NCI-H1092 treated with DMSO at 0.1 percent for 48 hours (cell line): ENCODE data around the gene NTM.

Experiments
- DNase-seq: peaks from one replicate; lab custom pipeline; 2025; lab: John Stamatoyannopoulos, UW

The NTM gene

GRCh38 chr11:131642756-131643531 lies 272.5 kb downstream of the NTM start:
- DNase-seq = no peak

GRCh38 chr11:131644204-131644795 lies 273.9 kb downstream of the NTM start:
- no peak for DNase-seq

- no peak for DNase-seq
These were observed 274.8 kb downstream of the NTM start for GRCh38 chr11:131645237-131645636.

GRCh38 chr11:131649856-131650255 lies 279.4 kb downstream of the NTM start:
- DNase-seq = no peak

GRCh38 chr11:131652231-131652630 lies 281.8 kb downstream of the NTM start:
- no peak for DNase-seq

GRCh38 chr11:131653260-131653659 lies 282.8 kb downstream of the NTM start:
- DNase-seq = no peak

GRCh38 chr11:131654849-131655248 lies 284.4 kb downstream of the NTM start:
- DNase-seq = no peak

GRCh38 chr11:131656179-131656838 lies 285.9 kb downstream of the NTM start:
- no peak for DNase-seq

- no peak for DNase-seq
These were observed 286.4 kb downstream of the NTM start for GRCh38 chr11:131656839-131657211.

- no peak for DNase-seq
These were observed 288.0 kb downstream of the NTM start for GRCh38 chr11:131658414-131658813.

- DNase-seq = no peak
These were observed 288.5 kb downstream of the NTM start for GRCh38 chr11:131658952-131659351.

- no peak for DNase-seq
These were observed 289.5 kb downstream of the NTM start for GRCh38 chr11:131659931-131660330.

GRCh38 chr11:131661132-131661531 lies 290.7 kb downstream of the NTM start:
- DNase-seq = no peak

- no peak for DNase-seq
These were observed 292.0 kb downstream of the NTM start for GRCh38 chr11:131662317-131662972.

- no peak for DNase-seq
These were observed 292.6 kb downstream of the NTM start for GRCh38 chr11:131662993-131663392.

- no peak for DNase-seq
These were observed 293.2 kb downstream of the NTM start for GRCh38 chr11:131663405-131664200.

GRCh38 chr11:131664293-131664692 lies 293.9 kb downstream of the NTM start:
- DNase-seq = no peak

GRCh38 chr11:131664816-131665215 lies 294.4 kb downstream of the NTM start:
- DNase-seq = no peak

- DNase-seq = no peak
These were observed 295.0 kb downstream of the NTM start for GRCh38 chr11:131665344-131665968.

GRCh38 chr11:131666006-131666405 lies 295.6 kb downstream of the NTM start:
- DNase-seq = no peak

GRCh38 chr11:131666617-131667016 lies 296.2 kb downstream of the NTM start:
- DNase-seq = no peak
